GM12878 (cell line): ENCODE measurements around the gene BZW1. TPM values are rescaled to one million over a fixed set of nuclear protein-coding genes. Genes with fewer than 3 reads are reported as not detected.

ENCODE experiments used
- BACH1 ChIP-seq: fragments of 450-650 bp; IDR thresholded peaks from 2 replicates; pipeline ENCODE4 v1.6.1; 2017; ENCODE audit warnings: mild to moderate bottlenecking, borderline replicate concordance
- BRCA1 ChIP-seq: IDR thresholded peaks from 2 replicates; pipeline ENCODE4 v1.6.1; 2011; ENCODE audit warnings: low read depth, low read length, improper control_type of control experiment
- CEBPB ChIP-seq, 2 experiments: fragments of 150-350 bp in 1 of 2; IDR thresholded peaks; 2 replicates each; pipeline ENCODE4 v1.6.1; 2012 to 2014; ENCODE audit warnings: low read depth in 2 of 2, low read length in 2 of 2, borderline replicate concordance in 1 of 2, inconsistent platforms in 1 of 2
- CHD4 ChIP-seq: fragments of 200-600 bp; sonication (generic); IDR thresholded peaks from 2 replicates; pipeline ENCODE4 v1.6.1; 2016; ENCODE audit warnings: mild to moderate bottlenecking
- CREM ChIP-seq: IDR thresholded peaks from 2 replicates; pipeline ENCODE4 v1.6.1; 2014; ENCODE audit warnings: antibody characterized with exemption, low read depth
- ESRRA ChIP-seq: IDR thresholded peaks from 2 replicates; pipeline ENCODE4 v1.6.1; 2012; ENCODE audit warnings: mild to moderate bottlenecking, low read length, improper control_type of control experiment
- EZH2 ChIP-seq: IDR thresholded peaks from 2 replicates; pipeline ENCODE4 v1.6.1; 2012; ENCODE audit warnings: low read depth, mild to moderate bottlenecking, control low read depth, inconsistent platforms, low read length, borderline replicate concordance; ENCODE audit not compliant: control insufficient read depth
- FOS ChIP-seq: IDR thresholded peaks from 3 replicates; pipeline ENCODE4 v1.6.1; 2011; ENCODE audit warnings: borderline replicate concordance; ENCODE audit not compliant: insufficient read length; ENCODE audit errors: extremely low read depth
- KDM1A ChIP-seq: fragments of 200-600 bp; sonication (generic); IDR thresholded peaks from 2 replicates; pipeline ENCODE4 v1.6.1; 2016; ENCODE audit warnings: borderline replicate concordance
- MEF2A ChIP-seq: IDR thresholded peaks from 2 replicates; pipeline ENCODE4 v1.6.1; 2011; ENCODE audit warnings: low read depth, mild to moderate bottlenecking, low read length, moderate library complexity; ENCODE audit not compliant: insufficient read depth
- MTA3 ChIP-seq: IDR thresholded peaks from 2 replicates; pipeline ENCODE4 v1.6.1; 2012; ENCODE audit warnings: low read length, inconsistent platforms, borderline replicate concordance
- NFYA ChIP-seq: IDR thresholded peaks from 2 replicates; pipeline ENCODE4 v1.6.1; 2011; ENCODE audit warnings: low read depth, mild to moderate bottlenecking, low read length, improper control_type of control experiment, borderline replicate concordance
- NRF1 ChIP-seq: conservative IDR thresholded peaks from 2 replicates; pipeline ENCODE4 v1.6.1; 2011; ENCODE audit warnings: mild to moderate bottlenecking, low read depth, low read length, improper control_type of control experiment
- PAX5 ChIP-seq: IDR thresholded peaks from 2 replicates; pipeline ENCODE4 v1.6.1; 2011; ENCODE audit warnings: low read depth, low read length, borderline replicate concordance
- PAX8 ChIP-seq: fragments of 450-650 bp; IDR thresholded peaks from 2 replicates; pipeline ENCODE4 v1.6.1; 2017; ENCODE audit warnings: mild to moderate bottlenecking, moderate library complexity
- POLR2A ChIP-seq: IDR thresholded peaks from 2 replicates; pipeline ENCODE4 v1.6.1; 2011; ENCODE audit warnings: low read depth, mild to moderate bottlenecking, low read length
- SUPT20H ChIP-seq: IDR thresholded peaks from 2 replicates; pipeline ENCODE4 v1.6.1; 2011; ENCODE audit warnings: low read depth, mild to moderate bottlenecking, low read length, moderate library complexity, borderline replicate concordance; ENCODE audit not compliant: control insufficient read depth
- TAF1 ChIP-seq: IDR thresholded peaks from 2 replicates; pipeline ENCODE4 v1.6.1; 2011; ENCODE audit warnings: mild to moderate bottlenecking, low read depth, low read length, borderline replicate concordance
- ZNF274 ChIP-seq: IDR thresholded peaks from one replicate; pipeline ENCODE4 v1.8.0; 2011; ENCODE audit not compliant: insufficient read length, insufficient read depth
- polyA plus RNA-seq, 11 experiments: library from polyadenylated mRNA; depleted of rRNA in 4 of 11; unstranded in 6 of 11; stranded (reverse) in 5 of 11; fragments of >200 nt; fragmentation: Nextera tagmentation in 4 of 11; fragmentation: Illumina TruSeq in 1 of 11; extraction: Ambion mirVana in 4 of 11; extraction: Trizol in 1 of 11; gene quantifications; 1 replicate in 1 of 11; 2 replicates in 10 of 11; pipeline versions ENCODE4 v1.2.1 to v1.2.3, GENCODE V29; 2011 to 2016; ENCODE audit warnings: inconsistent platforms in 2 of 11, missing spikeins in 2 of 11, low read depth in 1 of 11
- total RNA-seq, 4 experiments: library from RNA; depleted of rRNA in 3 of 4; stranded (reverse); fragments of >200 nt in 3 of 4; fragmentation: Illumina TruSeq in 1 of 4; extraction: Trizol in 1 of 4; gene quantifications; 2 replicates each; pipeline versions ENCODE4 v1.2.1 to v1.2.3, GENCODE V29; 2013 to 2021
- TF ChIP-seq, protein P1 (sequence below): IDR thresholded peaks from 2 replicates; pipeline ENCODE4 v1.6.1; 2011; ENCODE audit warnings: mild to moderate bottlenecking, low read depth, low read length, moderate library complexity; ENCODE audit not compliant: insufficient replicate concordance
- TF ChIP-seq, protein P2 (sequence below): fragments of 450-650 bp; IDR thresholded peaks from 2 replicates; pipeline ENCODE4 v1.6.1; 2017; ENCODE audit warnings: mild to moderate bottlenecking
- TF ChIP-seq, protein P3 (sequence below): IDR thresholded peaks from 2 replicates; pipeline ENCODE4 v1.6.1; 2012; ENCODE audit warnings: mild to moderate bottlenecking, low read depth, low read length

BZW1 gene
- total and polyA plus RNA-seq, 10 of the 15 experiments (the other 5 are each of a cell fraction or from before 2014, with no cell fraction given) = 186 to 349 (median 269) TPM

DNA sequence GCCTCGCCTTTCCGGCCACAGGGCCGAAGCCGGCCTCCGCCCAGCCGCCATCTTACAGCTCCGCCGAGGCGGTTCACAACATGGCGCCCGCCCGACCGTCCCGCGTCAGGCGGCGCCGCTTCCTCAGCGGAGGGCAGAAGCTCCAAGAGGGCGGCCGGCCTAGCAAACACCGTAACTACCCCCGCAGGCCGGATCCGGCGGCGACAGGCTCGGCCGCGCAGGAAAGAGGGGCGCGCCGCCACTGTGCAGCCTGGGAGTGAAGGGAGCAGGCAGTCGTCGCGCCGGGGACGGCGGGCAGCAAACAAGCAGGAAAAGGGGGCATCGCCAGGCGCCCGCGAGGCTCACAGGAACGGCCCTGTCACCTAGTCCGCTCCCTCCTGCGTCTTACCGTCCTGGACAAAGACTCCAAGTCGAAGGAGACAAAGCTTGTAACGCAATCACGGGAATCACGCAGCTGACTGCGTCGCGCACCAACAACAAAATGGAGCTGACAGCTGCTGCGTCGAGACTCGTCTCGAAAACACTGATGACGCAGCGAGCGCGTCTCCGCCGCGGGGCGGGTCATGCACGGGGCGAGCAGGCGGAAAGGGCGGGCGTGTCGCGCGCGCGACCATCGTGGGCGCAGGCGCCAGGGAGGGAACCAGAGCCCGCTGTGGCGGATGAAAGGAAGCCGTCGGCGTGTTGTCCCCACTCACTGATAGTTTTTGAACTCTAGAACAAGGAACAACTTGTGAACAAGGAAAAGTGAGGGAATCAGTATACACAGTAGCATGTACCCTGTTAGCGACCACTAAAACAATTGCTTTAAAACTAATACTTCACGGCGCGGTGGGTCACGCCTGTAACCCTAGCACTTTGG lies 52.7 kb downstream of the BZW1 start, which contains the start of gene CLK1 (continued):
- TF ChIP-seq, protein P1, sequence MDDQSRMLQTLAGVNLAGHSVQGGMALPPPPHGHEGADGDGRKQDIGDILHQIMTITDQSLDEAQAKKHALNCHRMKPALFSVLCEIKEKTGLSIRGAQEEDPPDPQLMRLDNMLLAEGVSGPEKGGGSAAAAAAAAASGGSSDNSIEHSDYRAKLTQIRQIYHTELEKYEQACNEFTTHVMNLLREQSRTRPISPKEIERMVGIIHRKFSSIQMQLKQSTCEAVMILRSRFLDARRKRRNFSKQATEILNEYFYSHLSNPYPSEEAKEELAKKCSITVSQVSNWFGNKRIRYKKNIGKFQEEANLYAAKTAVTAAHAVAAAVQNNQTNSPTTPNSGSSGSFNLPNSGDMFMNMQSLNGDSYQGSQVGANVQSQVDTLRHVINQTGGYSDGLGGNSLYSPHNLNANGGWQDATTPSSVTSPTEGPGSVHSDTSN = peak; percentile 50
- TF ChIP-seq MEF2A (0 out of 2 replicates have a peak, but pooled peaks have one; percentile 5), PAX5 (peak; percentile 84), BRCA1 (no peak), BACH1 (peak; percentile 85), KDM1A (no peak), PAX8 (no peak; the same call in 1 of the 2 replicates), EZH2 (no peak), CREM (peak; percentile 97), NFYA (no peak), ESRRA (0 out of 2 replicates have a peak, but pooled peaks have one; percentile 72), CEBPB (IDR thresholded peaks at IDR 0.05; ENCODE audit: borderline replicate concordance in 1 of 2, low read depth in 2 of 2, low read length in 2 of 2) (no peak; a peak in 1 of 4 replicates), FOS (no peak), MTA3 (no peak), ZNF274 (no peak), POLR2A (peak; percentile 99), CHD4 (no peak), SUPT20H (no peak), TAF1 (peak; percentile 94), NRF1 (peak; percentile 48; the same call in 1 of the 2 replicates)
- TF ChIP-seq, protein P2, sequence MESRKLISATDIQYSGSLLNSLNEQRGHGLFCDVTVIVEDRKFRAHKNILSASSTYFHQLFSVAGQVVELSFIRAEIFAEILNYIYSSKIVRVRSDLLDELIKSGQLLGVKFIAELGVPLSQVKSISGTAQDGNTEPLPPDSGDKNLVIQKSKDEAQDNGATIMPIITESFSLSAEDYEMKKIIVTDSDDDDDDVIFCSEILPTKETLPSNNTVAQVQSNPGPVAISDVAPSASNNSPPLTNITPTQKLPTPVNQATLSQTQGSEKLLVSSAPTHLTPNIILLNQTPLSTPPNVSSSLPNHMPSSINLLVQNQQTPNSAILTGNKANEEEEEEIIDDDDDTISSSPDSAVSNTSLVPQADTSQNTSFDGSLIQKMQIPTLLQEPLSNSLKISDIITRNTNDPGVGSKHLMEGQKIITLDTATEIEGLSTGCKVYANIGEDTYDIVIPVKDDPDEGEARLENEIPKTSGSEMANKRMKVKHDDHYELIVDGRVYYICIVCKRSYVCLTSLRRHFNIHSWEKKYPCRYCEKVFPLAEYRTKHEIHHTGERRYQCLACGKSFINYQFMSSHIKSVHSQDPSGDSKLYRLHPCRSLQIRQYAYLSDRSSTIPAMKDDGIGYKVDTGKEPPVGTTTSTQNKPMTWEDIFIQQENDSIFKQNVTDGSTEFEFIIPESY = 0 out of 2 replicates have a peak, but pooled peaks have one; percentile 48
- TF ChIP-seq, protein P3, sequence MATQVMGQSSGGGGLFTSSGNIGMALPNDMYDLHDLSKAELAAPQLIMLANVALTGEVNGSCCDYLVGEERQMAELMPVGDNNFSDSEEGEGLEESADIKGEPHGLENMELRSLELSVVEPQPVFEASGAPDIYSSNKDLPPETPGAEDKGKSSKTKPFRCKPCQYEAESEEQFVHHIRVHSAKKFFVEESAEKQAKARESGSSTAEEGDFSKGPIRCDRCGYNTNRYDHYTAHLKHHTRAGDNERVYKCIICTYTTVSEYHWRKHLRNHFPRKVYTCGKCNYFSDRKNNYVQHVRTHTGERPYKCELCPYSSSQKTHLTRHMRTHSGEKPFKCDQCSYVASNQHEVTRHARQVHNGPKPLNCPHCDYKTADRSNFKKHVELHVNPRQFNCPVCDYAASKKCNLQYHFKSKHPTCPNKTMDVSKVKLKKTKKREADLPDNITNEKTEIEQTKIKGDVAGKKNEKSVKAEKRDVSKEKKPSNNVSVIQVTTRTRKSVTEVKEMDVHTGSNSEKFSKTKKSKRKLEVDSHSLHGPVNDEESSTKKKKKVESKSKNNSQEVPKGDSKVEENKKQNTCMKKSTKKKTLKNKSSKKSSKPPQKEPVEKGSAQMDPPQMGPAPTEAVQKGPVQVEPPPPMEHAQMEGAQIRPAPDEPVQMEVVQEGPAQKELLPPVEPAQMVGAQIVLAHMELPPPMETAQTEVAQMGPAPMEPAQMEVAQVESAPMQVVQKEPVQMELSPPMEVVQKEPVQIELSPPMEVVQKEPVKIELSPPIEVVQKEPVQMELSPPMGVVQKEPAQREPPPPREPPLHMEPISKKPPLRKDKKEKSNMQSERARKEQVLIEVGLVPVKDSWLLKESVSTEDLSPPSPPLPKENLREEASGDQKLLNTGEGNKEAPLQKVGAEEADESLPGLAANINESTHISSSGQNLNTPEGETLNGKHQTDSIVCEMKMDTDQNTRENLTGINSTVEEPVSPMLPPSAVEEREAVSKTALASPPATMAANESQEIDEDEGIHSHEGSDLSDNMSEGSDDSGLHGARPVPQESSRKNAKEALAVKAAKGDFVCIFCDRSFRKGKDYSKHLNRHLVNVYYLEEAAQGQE = 0 out of 2 replicates have a peak, but pooled peaks have one; percentile 16
